Measurements from ENCODE around the gene RPL21.
"Not testable (repeated sequence)": the region's sequence is repeated elsewhere in the genome, so short reads cannot be mapped to it uniquely, and the experiment has no call there.

RPL21 gene

GRCh38 chr13:27298849-27299248 lies 47.5 kb downstream of the RPL21 start:
- Histone ChIP-seq H3K4me1 (ENCODE audit: control extremely low read depth in 1 of 4, control insufficient read depth in 4 of 4, insufficient read depth in 4 of 4, low read length in 3 of 4) (peaks cover 0 to 6% (median 5%) of the 10 kb centered on the region in 4 experiments), H3K27ac (ENCODE audit: insufficient read depth in 1 of 2, low read depth in 1 of 2, low read length in 2 of 2, poor library complexity in 1 of 2, severe bottlenecking in 2 of 2) (no peak overlapping the region), H3K27me3 (replicated peaks in 2 of 5; ENCODE audit: control insufficient read depth in 4 of 5, insufficient read depth in 5 of 5, low read length in 4 of 5) (no peaks in the 10 kb centered on the region), H3K9me3 (ENCODE audit: control extremely low read depth in 1 of 5, control insufficient read depth in 4 of 5, insufficient read depth in 2 of 5, low read depth in 1 of 5, low read length in 4 of 5) (peaks cover 0 to 3% (median 0%) of the 10 kb centered on the region in 5 experiments), H3K4me3 (ENCODE audit: control insufficient read depth in 1 of 7, extremely low read depth in 1 of 7, insufficient read depth in 4 of 7, low read depth in 2 of 7, low read length in 6 of 7) (no peak overlapping the region), H3K36me3 (ENCODE audit: control insufficient read depth in 4 of 4, insufficient read depth in 4 of 4, low read length in 3 of 4) (no peaks in the 10 kb centered on the region)
- CTCF ChIA-PET = no interaction called here
- no peak for DNase-seq
- 97% methylated on average over 3 of the region's 5 CpGs for WGBS (ENCODE audit: insufficient coverage)
- POLR2A ChIA-PET = no interaction called here

- 100% methylated on average over 7 of the region's 7 CpGs for WGBS (ENCODE audit: insufficient coverage)
- H3K36me3 ChIP-seq (ENCODE audit: control insufficient read depth in 4 of 4, insufficient read depth in 4 of 4, low read length in 3 of 4); H3K4me1 ChIP-seq (ENCODE audit: control extremely low read depth in 1 of 4, control insufficient read depth in 4 of 4, insufficient read depth in 4 of 4, low read length in 3 of 4); H3K27ac ChIP-seq (ENCODE audit: insufficient read depth in 1 of 2, low read depth in 1 of 2, low read length in 2 of 2, poor library complexity in 1 of 2, severe bottlenecking in 2 of 2); H3K27me3 ChIP-seq (replicated peaks in 2 of 5; ENCODE audit: control insufficient read depth in 4 of 5, insufficient read depth in 5 of 5, low read length in 4 of 5); POLR2A ChIA-PET; H3K9me3 ChIP-seq (ENCODE audit: control extremely low read depth in 1 of 5, control insufficient read depth in 4 of 5, insufficient read depth in 2 of 5, low read depth in 1 of 5, low read length in 4 of 5); DNase-seq; H3K4me3 ChIP-seq (ENCODE audit: control insufficient read depth in 1 of 7, extremely low read depth in 1 of 7, insufficient read depth in 4 of 7, low read depth in 2 of 7, low read length in 6 of 7): not testable (repeated sequence)
- CTCF ChIA-PET = interaction anchor here (1.3 kb wide), 1 partner anchor 23 kb away, joined by 4 read pairs; no protein-coding TSS in a partner anchor
Measured at GRCh38 chr13:27300406-27300805, 49.0 kb downstream of the RPL21 start.

- no peak for DNase-seq
- ChIA-PET POLR2A (no interaction called here), CTCF (interaction anchor here (1.3 to 1.5 kb wide), 3 partner anchors 24 to 49 kb away, joined by 3 to 4 read pairs (median 3); partner anchors contain the start of gene RASL11A)
Measured at GRCh38 chr13:27300941-27301586, 49.7 kb downstream of the RPL21 start.

GRCh38 chr13:27302643-27303262 lies 51.4 kb downstream of the RPL21 start:
- H3K27me3 ChIP-seq (replicated peaks in 2 of 5; ENCODE audit: control insufficient read depth in 4 of 5, insufficient read depth in 5 of 5, low read length in 4 of 5) = no peaks in the 10 kb centered on the region
- H3K36me3 ChIP-seq (ENCODE audit: control insufficient read depth in 4 of 4, insufficient read depth in 4 of 4, low read length in 3 of 4) = no peaks in the 10 kb centered on the region
- no peak for DNase-seq
- peaks cover 0 to 3% (median 0%) of the 10 kb centered on the region in 5 experiments for H3K9me3 ChIP-seq (ENCODE audit: control extremely low read depth in 1 of 5, control insufficient read depth in 4 of 5, insufficient read depth in 2 of 5, low read depth in 1 of 5, low read length in 4 of 5)
- no peak overlapping the region for H3K27ac ChIP-seq (ENCODE audit: insufficient read depth in 1 of 2, low read depth in 1 of 2, low read length in 2 of 2, poor library complexity in 1 of 2, severe bottlenecking in 2 of 2)
- H3K4me1 ChIP-seq (ENCODE audit: control extremely low read depth in 1 of 4, control insufficient read depth in 4 of 4, insufficient read depth in 4 of 4, low read length in 3 of 4) = peaks cover 0 to 9% (median 0%) of the 10 kb centered on the region in 4 experiments
- POLR2A ChIA-PET = no interaction called here
- WGBS (ENCODE audit: insufficient coverage) = 100% methylated on average over 1 of the region's 4 CpGs
- H3K4me3 ChIP-seq (ENCODE audit: control insufficient read depth in 1 of 7, extremely low read depth in 1 of 7, insufficient read depth in 4 of 7, low read depth in 2 of 7, low read length in 6 of 7) = no peak overlapping the region
- CTCF ChIA-PET = interaction anchor here (0.6 to 1.5 kb wide), 3 partner anchors 11 to 1171 kb away, joined by 3 read pairs; partner anchors contain the start of gene RASL11A

More at GRCh38 chr13:27300941-27301586, 49.7 kb downstream of the RPL21 start:
- no peak overlapping the region for H3K4me3 ChIP-seq (ENCODE audit: control insufficient read depth in 1 of 7, extremely low read depth in 1 of 7, insufficient read depth in 4 of 7, low read depth in 2 of 7, low read length in 6 of 7)
- H3K36me3 ChIP-seq (ENCODE audit: control insufficient read depth in 4 of 4, insufficient read depth in 4 of 4, low read length in 3 of 4) = no peaks in the 10 kb centered on the region
- no peaks in the 10 kb centered on the region for H3K27me3 ChIP-seq (replicated peaks in 2 of 5; ENCODE audit: control insufficient read depth in 4 of 5, insufficient read depth in 5 of 5, low read length in 4 of 5)
- H3K27ac ChIP-seq (ENCODE audit: insufficient read depth in 1 of 2, low read depth in 1 of 2, low read length in 2 of 2, poor library complexity in 1 of 2, severe bottlenecking in 2 of 2) = no peak overlapping the region
- H3K9me3 ChIP-seq (ENCODE audit: control extremely low read depth in 1 of 5, control insufficient read depth in 4 of 5, insufficient read depth in 2 of 5, low read depth in 1 of 5, low read length in 4 of 5) = peaks cover 0 to 3% (median 0%) of the 10 kb centered on the region in 5 experiments
- peaks cover 0 to 2% (median 0%) of the 10 kb centered on the region in 4 experiments for H3K4me1 ChIP-seq (ENCODE audit: control extremely low read depth in 1 of 4, control insufficient read depth in 4 of 4, insufficient read depth in 4 of 4, low read length in 3 of 4)
- 100% methylated on average over 1 of the region's 6 CpGs for WGBS (ENCODE audit: insufficient coverage)

- DNase-seq = no peak
- Histone ChIP-seq H3K27ac (ENCODE audit: insufficient read depth in 1 of 2, low read depth in 1 of 2, low read length in 2 of 2, poor library complexity in 1 of 2, severe bottlenecking in 2 of 2) (no peak overlapping the region), H3K27me3 (replicated peaks in 2 of 5; ENCODE audit: control insufficient read depth in 4 of 5, insufficient read depth in 5 of 5, low read length in 4 of 5) (no peaks in the 10 kb centered on the region), H3K9me3 (ENCODE audit: control extremely low read depth in 1 of 5, control insufficient read depth in 4 of 5, insufficient read depth in 2 of 5, low read depth in 1 of 5, low read length in 4 of 5) (peaks cover 0 to 3% (median 0%) of the 10 kb centered on the region in 5 experiments), H3K4me1 (ENCODE audit: control extremely low read depth in 1 of 4, control insufficient read depth in 4 of 4, insufficient read depth in 4 of 4, low read length in 3 of 4) (peaks cover 0 to 9% (median 0%) of the 10 kb centered on the region in 4 experiments), H3K36me3 (ENCODE audit: control insufficient read depth in 4 of 4, insufficient read depth in 4 of 4, low read length in 3 of 4) (no peaks in the 10 kb centered on the region), H3K4me3 (ENCODE audit: control insufficient read depth in 1 of 7, extremely low read depth in 1 of 7, insufficient read depth in 4 of 7, low read depth in 2 of 7, low read length in 6 of 7) (no peak overlapping the region)
- WGBS (ENCODE audit: insufficient coverage) = 70% methylated on average over 2 of the region's 4 CpGs
- ChIA-PET POLR2A (no interaction called here), CTCF (no interaction called here)
Measured at GRCh38 chr13:27304099-27304498, 52.7 kb downstream of the RPL21 start.

DNA sequence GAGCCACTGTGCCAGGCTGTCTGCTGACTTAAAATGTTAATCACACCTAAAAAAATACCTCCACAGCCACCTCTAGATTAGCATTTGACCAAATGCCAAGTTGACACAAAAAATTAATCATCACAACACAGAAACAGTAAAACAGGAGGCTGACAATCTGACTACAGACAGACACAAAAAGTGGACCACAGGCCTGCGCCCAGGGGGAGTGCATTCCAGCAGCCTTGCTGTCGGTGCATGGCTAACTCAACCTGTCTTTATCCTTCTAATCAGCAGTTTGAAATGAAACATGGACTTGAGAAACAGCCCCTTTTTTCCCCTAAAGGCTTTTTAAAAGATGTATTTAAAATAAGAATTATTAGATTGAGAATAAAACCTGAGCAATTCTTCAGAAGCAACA lies 53.3 kb downstream of the RPL21 start:
- no peak overlapping the region for H3K27ac ChIP-seq (ENCODE audit: insufficient read depth in 1 of 2, low read depth in 1 of 2, low read length in 2 of 2, poor library complexity in 1 of 2, severe bottlenecking in 2 of 2)
- no peak overlapping the region for H3K4me3 ChIP-seq (ENCODE audit: control insufficient read depth in 1 of 7, extremely low read depth in 1 of 7, insufficient read depth in 4 of 7, low read depth in 2 of 7, low read length in 6 of 7)
- DNase-seq = no peak
- H3K9me3 ChIP-seq (ENCODE audit: control extremely low read depth in 1 of 5, control insufficient read depth in 4 of 5, insufficient read depth in 2 of 5, low read depth in 1 of 5, low read length in 4 of 5) = peaks cover 0 to 3% (median 0%) of the 10 kb centered on the region in 5 experiments
- H3K4me1 ChIP-seq (ENCODE audit: control extremely low read depth in 1 of 4, control insufficient read depth in 4 of 4, insufficient read depth in 4 of 4, low read length in 3 of 4) = peaks cover 0 to 9% (median 0%) of the 10 kb centered on the region in 4 experiments
- ChIA-PET CTCF (interaction anchor here (0.6 kb wide), 1 partner anchor 14 kb away, joined by 3 read pairs; no protein-coding TSS in a partner anchor), POLR2A (no interaction called here)
- 100% methylated on average over 2 of the region's 2 CpGs for WGBS (ENCODE audit: insufficient coverage)
- H3K27me3 ChIP-seq (replicated peaks in 2 of 5; ENCODE audit: control insufficient read depth in 4 of 5, insufficient read depth in 5 of 5, low read length in 4 of 5) = no peaks in the 10 kb centered on the region
- no peaks in the 10 kb centered on the region for H3K36me3 ChIP-seq (ENCODE audit: control insufficient read depth in 4 of 4, insufficient read depth in 4 of 4, low read length in 3 of 4)

All from common myeloid progenitor, CD34-positive (primary cell).